DND-41 (cell line): ENCODE data around the gene CD180.

Source experiments
- ATAC-seq: fragments of 200-7000 bp; cut with Tn5 transposase; 3 replicates; pipeline ENCODE4 v1.9.1; 2021; ENCODE audit warnings: low read depth; ENCODE audit not compliant: insufficient read depth
- DNase-seq: peaks from one replicate; pipeline ENCODE4 v3.0.0-alpha.2; 2020
- H2AFZ ChIP-seq: 2 replicates; pipeline ENCODE4 v1.6.0; 2012; ENCODE audit warnings: low read depth, low read length
- H3K27ac ChIP-seq: 2 replicates; pipeline ENCODE4 v1.5.1; 2012; ENCODE audit warnings: low read length, inconsistent platforms
- H3K27me3 ChIP-seq: fragments of 200-600 bp; sonication (generic); 2 replicates; pipeline ENCODE4 v1.6.0; 2012; ENCODE audit warnings: low read length, mild to moderate bottlenecking, inconsistent platforms; ENCODE audit not compliant: insufficient read depth, poor library complexity
- H3K36me3 ChIP-seq: 2 replicates; pipeline ENCODE4 v1.5.1; 2012; ENCODE audit warnings: low read length, inconsistent platforms; ENCODE audit not compliant: insufficient read depth
- H3K4me1 ChIP-seq: 2 replicates; pipeline ENCODE4 v1.5.1; 2012; ENCODE audit warnings: mild to moderate bottlenecking, low read length; ENCODE audit not compliant: insufficient read depth
- H3K4me2 ChIP-seq: 2 replicates; pipeline ENCODE4 v1.6.0; 2012; ENCODE audit warnings: mild to moderate bottlenecking, moderate library complexity, low read length, inconsistent platforms; ENCODE audit not compliant: insufficient read depth
- H3K4me3 ChIP-seq, 2 experiments: fragments of 200-600 bp in 1 of 2; shearing (Covaris generic) in 1 of 2; 2 replicates each; pipeline ENCODE4 v1.5.1; 2012 to 2016; ENCODE audit warnings: inconsistent platforms in 2 of 2, low read length in 2 of 2, mild to moderate bottlenecking in 2 of 2, low read depth in 1 of 2, moderate library complexity in 1 of 2
- H3K79me2 ChIP-seq: 2 replicates; pipeline ENCODE4 v1.6.0; 2012; ENCODE audit warnings: low read length, inconsistent platforms; ENCODE audit not compliant: insufficient read depth
- H3K9ac ChIP-seq: 2 replicates; pipeline ENCODE4 v1.6.0; 2012; ENCODE audit warnings: low read depth, mild to moderate bottlenecking, inconsistent platforms, low read length, moderate library complexity
- H3K9me3 ChIP-seq: 2 replicates; pipeline ENCODE4 v1.5.1; 2012; ENCODE audit warnings: low read length, moderate library complexity, mild to moderate bottlenecking, inconsistent platforms; ENCODE audit not compliant: insufficient read depth, severe bottlenecking
- H4K20me1 ChIP-seq: 2 replicates; pipeline ENCODE4 v1.6.0; 2012; ENCODE audit warnings: low read length; ENCODE audit not compliant: insufficient read depth
- CTCF ChIP-seq: IDR thresholded peaks from 2 replicates; pipeline ENCODE4 v1.5.1; 2012; ENCODE audit warnings: borderline replicate concordance, low read length, moderate library complexity, mild to moderate bottlenecking; ENCODE audit not compliant: poor library complexity, severe bottlenecking; ENCODE audit errors: extremely low read depth
- EZH2 ChIP-seq: IDR thresholded peaks from 3 replicates; pipeline ENCODE4 v1.6.1; 2012; ENCODE audit warnings: borderline replicate concordance, low read depth, mild to moderate bottlenecking, moderate library complexity, low read length, inconsistent platforms; ENCODE audit not compliant: severe bottlenecking

CD180 gene

GRCh38 chr5:67190410-67190809, 6.2 kb downstream of the CD180 start:
- peaks cover 28% of the 10 kb centered on the region for H3K4me1 ChIP-seq
- no peak for DNase-seq
- H3K27ac ChIP-seq, result no peak overlapping the region
- H3K27me3 ChIP-seq, result no peaks in the 10 kb centered on the region
- no peak overlapping the region for H2AFZ ChIP-seq
- no peaks in the 10 kb centered on the region for H3K79me2 ChIP-seq
- ATAC-seq, result no peak
- H4K20me1 ChIP-seq, result no peaks in the 10 kb centered on the region
- H3K36me3 ChIP-seq, result no peaks in the 10 kb centered on the region
- no peak overlapping the region for H3K9ac ChIP-seq
- peaks cover 2% of the 10 kb centered on the region for H3K9me3 ChIP-seq
- H3K4me2 ChIP-seq, result no peak overlapping the region
- TF ChIP-seq EZH2 (no peak), CTCF (no peak)
- H3K4me3 ChIP-seq, result no peak overlapping the region

- Histone ChIP-seq H3K4me3 (no peak overlapping the region), H4K20me1 (no peaks in the 10 kb centered on the region), H3K79me2 (no peaks in the 10 kb centered on the region), H3K4me2 (no peak overlapping the region), H3K36me3 (no peaks in the 10 kb centered on the region), H2AFZ (no peak overlapping the region), H3K9ac (no peak overlapping the region), H3K4me1 (peaks cover 28% of the 10 kb centered on the region), H3K27me3 (no peaks in the 10 kb centered on the region), H3K9me3 (peaks cover 2% of the 10 kb centered on the region), H3K27ac (no peak overlapping the region)
- ATAC-seq, result no peak
- TF ChIP-seq EZH2, result no peak
- no peak for TF ChIP-seq CTCF
- DNase-seq, result no peak
These were observed 6.7 kb downstream of the CD180 start for GRCh38 chr5:67189931-67190330.

- peaks cover 31% of the 10 kb centered on the region for H3K4me1 ChIP-seq
- TF ChIP-seq CTCF (no peak), EZH2 (no peak)
- peaks cover 2% of the 10 kb centered on the region for H3K9me3 ChIP-seq
- ATAC-seq (no peak), DNase-seq (no peak)
- no peaks in the 10 kb centered on the region for H4K20me1 ChIP-seq
- no peak overlapping the region for H3K27ac ChIP-seq
- H3K9ac ChIP-seq, result no peak overlapping the region
- no peak overlapping the region for H3K4me3 ChIP-seq
- H3K36me3 ChIP-seq, result no peaks in the 10 kb centered on the region
- H2AFZ ChIP-seq, result no peak overlapping the region
- H3K79me2 ChIP-seq, result no peaks in the 10 kb centered on the region
- no peak overlapping the region for H3K4me2 ChIP-seq
- no peaks in the 10 kb centered on the region for H3K27me3 ChIP-seq
These were observed 7.6 kb downstream of the CD180 start for GRCh38 chr5:67189079-67189354.

- Histone ChIP-seq H3K79me2 (no peaks in the 10 kb centered on the region), H2AFZ (no peak overlapping the region), H4K20me1 (no peaks in the 10 kb centered on the region), H3K4me3 (no peak overlapping the region), H3K4me1 (peaks cover 37% of the 10 kb centered on the region), H3K4me2 (no peak overlapping the region), H3K36me3 (no peaks in the 10 kb centered on the region), H3K27ac (peak overlapping the region; percentile 2; the same call in 1 of the 2 replicates), H3K9ac (no peak overlapping the region), H3K9me3 (peaks cover 2% of the 10 kb centered on the region), H3K27me3 (no peaks in the 10 kb centered on the region)
- TF ChIP-seq EZH2 (no peak), CTCF (no peak)
- ATAC-seq, result peak; percentile 47; the same call in 1 of the 3 replicates
- DNase-seq, result no peak
These were observed 8.1 kb downstream of the CD180 start for GRCh38 chr5:67188274-67189078.
